ENCODE data around the gene MCM5.
A peak's percentile ranks its signal among the peaks of the same experiment; 100 is the strongest.

MCM5 gene

GRCh38 chr22:35377735-35378134 is 22.2 kb upstream of the MCM5 start:
- Histone ChIP-seq H3K9me2 (replicated peaks; ENCODE audit: insufficient read depth, low read length) (no peaks in the 10 kb centered on the region), H3K9me3 (replicated peaks; ENCODE audit: insufficient read depth, low read length) (no peaks in the 10 kb centered on the region), H3K4me1 (ENCODE audit: low read length) (peaks cover 23% of the 10 kb centered on the region), H3K79me2 (ENCODE audit: low read length) (no peaks in the 10 kb centered on the region), H2AFZ (ENCODE audit: low read length) (no peak overlapping the region), H3K4me2 (ENCODE audit: low read depth, low read length) (no peak overlapping the region), H3F3A (ENCODE audit: insufficient read depth, low read length) (peaks cover 23% of the 10 kb centered on the region), H4K20me1 (ENCODE audit: insufficient read depth, low read length) (no peaks in the 10 kb centered on the region), H3K9ac (ENCODE audit: low read length) (no peak overlapping the region), H3K4me3 (ENCODE audit: low read length) (no peak overlapping the region), H3K27ac (ENCODE audit: low read length) (peak overlapping the region; percentile 38; the same call in 1 of the 2 replicates), H3K36me3 (replicated peaks; ENCODE audit: insufficient read depth, low read length) (no peaks in the 10 kb centered on the region), H3K27me3 (replicated peaks; ENCODE audit: insufficient read depth, low read length) (no peaks in the 10 kb centered on the region)
- TF ChIP-seq EZH2 (optimal IDR thresholded peaks at IDR 0.05; ENCODE audit: low read depth, low read length) (no peak), EZH2phosphoT487 (IDR thresholded peaks at IDR 0.05; ENCODE audit: low read length) (no peak), CTCF (IDR thresholded peaks at IDR 0.05; ENCODE audit: low read length) (no peak)
- DNase-seq = no peak

- DNase-seq = no peak
- no peak overlapping the region for H3K9ac ChIP-seq (ENCODE audit: low read length)
- H3K27ac ChIP-seq (ENCODE audit: low read length) = no peak overlapping the region
- no peak overlapping the region for H3K4me3 ChIP-seq (ENCODE audit: low read length)
- no peak for TF ChIP-seq EZH2phosphoT487 (IDR thresholded peaks at IDR 0.05; ENCODE audit: low read length)
- TF ChIP-seq EZH2 (optimal IDR thresholded peaks at IDR 0.05; ENCODE audit: low read depth, low read length) = no peak
- no peak for TF ChIP-seq CTCF (IDR thresholded peaks at IDR 0.05; ENCODE audit: low read length)
- H3K4me2 ChIP-seq (ENCODE audit: low read depth, low read length) = no peak overlapping the region
- no peaks in the 10 kb centered on the region for H3K9me3 ChIP-seq (replicated peaks; ENCODE audit: insufficient read depth, low read length)
- no peaks in the 10 kb centered on the region for H3K9me2 ChIP-seq (replicated peaks; ENCODE audit: insufficient read depth, low read length)
- peaks cover 23% of the 10 kb centered on the region for H3F3A ChIP-seq (ENCODE audit: insufficient read depth, low read length)
- H2AFZ ChIP-seq (ENCODE audit: low read length) = no peak overlapping the region
- H3K27me3 ChIP-seq (replicated peaks; ENCODE audit: insufficient read depth, low read length) = no peaks in the 10 kb centered on the region
- no peaks in the 10 kb centered on the region for H3K79me2 ChIP-seq (ENCODE audit: low read length)
- H4K20me1 ChIP-seq (ENCODE audit: insufficient read depth, low read length) = no peaks in the 10 kb centered on the region
- H3K4me1 ChIP-seq (ENCODE audit: low read length) = peaks cover 27% of the 10 kb centered on the region
- H3K36me3 ChIP-seq (replicated peaks; ENCODE audit: insufficient read depth, low read length) = no peaks in the 10 kb centered on the region
Observed at GRCh38 chr22:35378621-35379020, 21.3 kb upstream of the MCM5 start.

- no peak for DNase-seq
- H3F3A ChIP-seq (ENCODE audit: insufficient read depth, low read length) = peaks cover 23% of the 10 kb centered on the region
- H3K27ac ChIP-seq (ENCODE audit: low read length) = no peak overlapping the region
- H4K20me1 ChIP-seq (ENCODE audit: insufficient read depth, low read length) = no peaks in the 10 kb centered on the region
- H3K36me3 ChIP-seq (replicated peaks; ENCODE audit: insufficient read depth, low read length) = no peaks in the 10 kb centered on the region
- no peak overlapping the region for H3K4me2 ChIP-seq (ENCODE audit: low read depth, low read length)
- no peaks in the 10 kb centered on the region for H3K9me3 ChIP-seq (replicated peaks; ENCODE audit: insufficient read depth, low read length)
- no peaks in the 10 kb centered on the region for H3K9me2 ChIP-seq (replicated peaks; ENCODE audit: insufficient read depth, low read length)
- H3K4me3 ChIP-seq (ENCODE audit: low read length) = no peak overlapping the region
- no peaks in the 10 kb centered on the region for H3K79me2 ChIP-seq (ENCODE audit: low read length)
- no peak overlapping the region for H2AFZ ChIP-seq (ENCODE audit: low read length)
- H3K4me1 ChIP-seq (ENCODE audit: low read length) = peaks cover 27% of the 10 kb centered on the region
- TF ChIP-seq EZH2 (optimal IDR thresholded peaks at IDR 0.05; ENCODE audit: low read depth, low read length) (no peak), CTCF (IDR thresholded peaks at IDR 0.05; ENCODE audit: low read length) (no peak), EZH2phosphoT487 (IDR thresholded peaks at IDR 0.05; ENCODE audit: low read length) (no peak)
- H3K9ac ChIP-seq (ENCODE audit: low read length) = no peak overlapping the region
- H3K27me3 ChIP-seq (replicated peaks; ENCODE audit: insufficient read depth, low read length) = no peaks in the 10 kb centered on the region
Observed at GRCh38 chr22:35379146-35379993, 20.6 kb upstream of the MCM5 start.
